GM10847 (cell line): Measurements from ENCODE around the gene DAPK1.

Experiments used
- POLR2A ChIP-seq: IDR thresholded peaks from 2 replicates; pipeline ENCODE4 v1.6.1; 2011; ENCODE audit not compliant: insufficient read length; ENCODE audit errors: extremely low read depth

Gene DAPK1

GRCh38 chr9:87706066-87706739 is 208.5 kb downstream of the DAPK1 start:
- TF ChIP-seq POLR2A, result no peak

- TF ChIP-seq POLR2A, result no peak
Observed at GRCh38 chr9:87707805-87708506, 210.3 kb downstream of the DAPK1 start.

- TF ChIP-seq POLR2A, result no peak
Observed at GRCh38 chr9:87708546-87708945, 210.9 kb downstream of the DAPK1 start.

DNA sequence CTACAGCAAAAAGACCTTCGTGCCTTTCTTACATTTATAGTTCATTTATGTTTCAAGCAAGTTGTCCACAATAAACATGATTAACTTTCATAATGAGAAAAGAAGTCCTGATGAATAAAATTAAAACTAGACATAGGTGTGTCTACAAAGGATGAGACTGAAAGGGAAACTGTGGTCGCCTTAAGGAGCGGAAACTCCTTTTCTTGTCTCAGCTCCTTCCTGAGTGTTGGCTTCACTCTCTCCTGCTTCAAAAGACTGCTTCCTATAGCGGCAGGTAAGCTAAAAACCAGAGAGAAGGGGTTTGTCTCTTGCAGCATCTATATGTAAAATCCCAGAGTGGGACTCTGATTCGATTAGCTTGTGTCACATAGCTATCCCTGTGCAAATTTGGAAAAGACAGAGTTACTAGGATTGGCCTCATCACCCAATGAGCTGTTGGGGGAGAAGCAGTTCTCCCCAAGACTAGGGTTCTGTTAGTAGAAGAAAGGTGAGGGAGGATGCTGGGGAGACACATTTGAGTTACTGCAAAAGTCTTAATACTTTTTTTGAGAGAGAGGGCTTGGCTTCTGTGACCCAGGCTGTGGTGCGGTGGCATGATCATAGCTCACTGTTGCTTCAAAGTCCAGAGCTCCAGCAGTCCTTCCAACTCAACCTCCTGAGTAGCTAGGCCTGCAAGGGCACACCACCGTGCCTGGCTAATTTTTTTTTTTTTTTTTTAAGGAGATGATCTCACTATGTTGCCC is 211.5 kb downstream of the DAPK1 start:
- TF ChIP-seq POLR2A, result no peak

- no peak for TF ChIP-seq POLR2A
Observed at GRCh38 chr9:87710443-87710842, 212.8 kb downstream of the DAPK1 start.

- no peak for TF ChIP-seq POLR2A
Observed at GRCh38 chr9:87711857-87712800, 214.5 kb downstream of the DAPK1 start.

DNA sequence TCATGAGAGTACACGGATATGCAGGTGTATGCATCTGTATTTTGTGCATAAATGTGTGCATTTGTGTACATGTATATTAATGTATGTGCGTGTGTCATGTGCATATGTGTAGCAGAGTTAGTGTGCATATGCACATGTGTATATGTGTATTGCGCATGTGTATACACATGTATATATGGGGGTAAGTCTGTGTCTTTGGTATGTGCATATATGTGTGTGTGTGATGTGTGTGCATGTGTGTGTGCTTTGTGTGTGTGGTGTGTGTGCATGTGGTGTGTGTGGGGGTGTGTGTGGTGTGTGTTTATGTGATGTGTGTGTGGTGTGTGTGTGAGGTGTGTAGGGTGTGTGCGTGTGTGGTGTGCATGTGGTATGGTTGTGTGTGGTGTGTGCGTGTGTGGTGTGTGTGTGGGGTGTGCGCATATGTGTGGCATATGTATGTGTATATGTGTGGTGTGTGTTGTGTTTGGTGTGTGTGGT is 215.2 kb downstream of the DAPK1 start:
- TF ChIP-seq POLR2A, result no peak

- no peak for TF ChIP-seq POLR2A
Observed at GRCh38 chr9:87713278-87713987, 215.8 kb downstream of the DAPK1 start.

- no peak for TF ChIP-seq POLR2A
Observed at GRCh38 chr9:87713988-87714330, 216.3 kb downstream of the DAPK1 start.

DNA sequence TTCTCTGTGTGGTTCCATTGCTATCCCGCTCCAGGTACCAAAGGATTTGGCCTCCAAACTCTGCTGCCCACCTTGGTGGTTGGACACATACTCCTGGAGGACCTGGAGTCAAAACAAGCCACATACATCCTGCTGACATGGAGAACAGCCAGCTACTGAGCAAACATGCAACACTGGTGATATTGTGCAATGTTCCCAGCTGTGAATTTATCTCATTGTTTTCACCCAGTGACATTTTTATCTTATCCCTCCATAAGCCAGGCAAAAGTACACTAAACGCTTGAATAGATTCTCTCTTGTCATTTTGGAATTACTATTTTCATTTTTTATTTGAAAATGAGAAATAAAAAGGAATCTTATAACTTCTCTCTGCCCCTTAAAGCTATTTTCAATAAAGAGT is 217.2 kb downstream of the DAPK1 start:
- no peak for TF ChIP-seq POLR2A

GRCh38 chr9:87716141-87716540 is 218.5 kb downstream of the DAPK1 start:
- TF ChIP-seq POLR2A, result no peak

DNA sequence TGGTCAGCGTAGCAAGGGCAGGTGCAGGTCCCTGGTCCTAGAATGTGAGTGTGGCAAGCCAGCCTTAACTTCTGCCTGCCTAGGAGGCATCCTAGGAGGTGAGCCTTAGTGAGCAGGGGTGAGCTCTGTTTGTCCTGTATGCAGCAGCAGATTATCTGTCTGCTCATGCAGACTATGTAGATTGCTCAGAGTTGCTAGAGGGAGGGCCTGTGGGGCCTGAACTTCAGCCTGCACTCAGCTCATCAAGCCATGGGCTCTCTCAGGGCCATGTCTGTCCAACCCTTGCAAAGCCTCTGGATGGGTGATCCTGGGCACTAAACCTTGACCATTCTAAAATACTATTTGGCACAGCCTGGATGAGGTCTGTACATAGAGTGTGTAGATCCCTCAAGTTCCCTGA is 219.8 kb downstream of the DAPK1 start:
- no peak for TF ChIP-seq POLR2A

DNA sequence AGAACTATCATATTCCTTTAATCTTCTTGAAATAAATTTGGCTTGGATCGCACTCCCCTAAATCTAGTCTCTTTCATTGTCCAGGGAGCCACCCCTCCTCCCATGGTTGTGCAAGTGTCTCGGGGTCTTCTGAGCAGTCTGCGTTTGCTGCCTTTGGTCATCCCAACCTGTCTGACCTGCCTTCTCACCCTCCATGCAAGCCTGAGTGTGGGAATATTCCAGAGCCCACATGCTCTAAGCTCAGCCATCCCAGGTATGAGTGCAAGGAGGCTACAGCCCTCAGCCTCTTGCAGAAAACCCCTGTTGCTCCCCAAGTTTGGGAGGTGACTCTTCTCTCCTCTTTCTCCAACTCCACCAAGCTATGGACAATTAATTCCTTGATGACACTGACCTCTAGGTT is 220.6 kb downstream of the DAPK1 start:
- TF ChIP-seq POLR2A, result no peak

DNA sequence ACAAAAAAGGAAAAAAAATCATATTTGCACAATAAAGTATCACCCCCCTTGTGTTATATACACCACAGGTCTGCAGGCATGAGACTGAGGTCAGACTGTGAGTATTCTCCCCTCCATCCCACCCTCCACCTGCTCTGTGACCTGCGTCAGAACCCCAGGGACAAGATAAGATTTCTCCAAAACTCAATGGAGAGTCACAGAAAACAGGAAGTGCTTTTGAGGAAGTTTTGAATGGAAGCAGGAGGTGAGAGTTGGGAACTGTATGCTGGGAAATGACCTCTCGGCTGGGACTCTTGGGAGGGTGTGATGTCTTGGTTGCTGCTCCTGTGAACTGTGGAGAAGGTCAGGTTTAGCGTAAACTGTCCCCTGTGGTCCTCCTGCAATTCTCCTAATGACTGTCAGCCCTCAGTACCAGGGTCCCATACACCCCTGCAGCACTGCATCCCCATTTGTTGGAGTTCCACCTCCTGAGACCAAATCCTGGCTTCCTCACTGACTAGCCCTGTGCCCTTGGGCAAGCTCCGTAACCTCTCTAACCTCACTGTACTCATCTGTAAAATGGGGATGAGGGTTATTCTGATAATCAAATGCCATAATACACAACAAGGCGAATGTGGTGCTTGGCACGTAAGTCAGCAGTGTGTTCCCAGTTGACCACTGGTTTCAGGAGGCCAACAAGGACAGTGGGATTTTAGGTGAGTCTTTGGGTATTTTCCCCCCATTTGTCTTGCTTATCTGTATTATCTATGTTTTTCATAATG is 221.4 kb downstream of the DAPK1 start:
- no peak for TF ChIP-seq POLR2A
